ENCODE results near the gene LHX3. TPM values are rescaled to one million over a fixed set of nuclear protein-coding genes. Genes with fewer than 3 reads are reported as not detected.
A peak's percentile ranks its signal among the peaks of the same experiment; 100 is the strongest.

The LHX3 gene
- total and polyA plus RNA-seq, 8 donors, result not detected

GRCh38 chr9:136178061-136178772, 26.7 kb downstream of the LHX3 start:
- Histone ChIP-seq H3K27ac (no peak overlapping the region), H3K4me1 (no peaks in the 10 kb centered on the region), H3K4me3 (no peak overlapping the region), H3K27me3 (peaks cover 0 to 52% of the 10 kb centered on the region in 2 donors), H3K36me3 (no peaks in the 10 kb centered on the region), H3K9me3 (no peaks in the 10 kb centered on the region)
- ATAC-seq (no peak), DNase-seq (no peak)
- intact Hi-C loops (cut with DNase I), result no loop called here
- no peak for TF ChIP-seq CTCF (IDR thresholded peaks at IDR 0.05)

GRCh38 chr9:136177224-136177623, 27.7 kb downstream of the LHX3 start:
- no peak for TF ChIP-seq CTCF (IDR thresholded peaks at IDR 0.05)
- Histone ChIP-seq H3K4me3 (no peak overlapping the region), H3K36me3 (no peaks in the 10 kb centered on the region), H3K27ac (no peak overlapping the region), H3K27me3 (peaks cover 0 to 49% of the 10 kb centered on the region in 2 donors), H3K9me3 (no peaks in the 10 kb centered on the region), H3K4me1 (no peaks in the 10 kb centered on the region)
- intact Hi-C loops (cut with DNase I), result no loop called here
- no peak for DNase-seq
- no peak for ATAC-seq

- Histone ChIP-seq H3K27ac (no peak overlapping the region), H3K9me3 (no peaks in the 10 kb centered on the region), H3K27me3 (peaks cover 0 to 61% of the 10 kb centered on the region in 2 donors), H3K36me3 (no peaks in the 10 kb centered on the region), H3K4me3 (no peak overlapping the region), H3K4me1 (no peaks in the 10 kb centered on the region)
- intact Hi-C loops (cut with DNase I), result no loop called here
- DNase-seq, result peak in 2 of 4 donors; percentile 17 to 41
- TF ChIP-seq CTCF (IDR thresholded peaks at IDR 0.05), result no peak
- ATAC-seq, result no peak
Measured at GRCh38 chr9:136175616-136176197, 29.2 kb downstream of the LHX3 start.

DNA sequence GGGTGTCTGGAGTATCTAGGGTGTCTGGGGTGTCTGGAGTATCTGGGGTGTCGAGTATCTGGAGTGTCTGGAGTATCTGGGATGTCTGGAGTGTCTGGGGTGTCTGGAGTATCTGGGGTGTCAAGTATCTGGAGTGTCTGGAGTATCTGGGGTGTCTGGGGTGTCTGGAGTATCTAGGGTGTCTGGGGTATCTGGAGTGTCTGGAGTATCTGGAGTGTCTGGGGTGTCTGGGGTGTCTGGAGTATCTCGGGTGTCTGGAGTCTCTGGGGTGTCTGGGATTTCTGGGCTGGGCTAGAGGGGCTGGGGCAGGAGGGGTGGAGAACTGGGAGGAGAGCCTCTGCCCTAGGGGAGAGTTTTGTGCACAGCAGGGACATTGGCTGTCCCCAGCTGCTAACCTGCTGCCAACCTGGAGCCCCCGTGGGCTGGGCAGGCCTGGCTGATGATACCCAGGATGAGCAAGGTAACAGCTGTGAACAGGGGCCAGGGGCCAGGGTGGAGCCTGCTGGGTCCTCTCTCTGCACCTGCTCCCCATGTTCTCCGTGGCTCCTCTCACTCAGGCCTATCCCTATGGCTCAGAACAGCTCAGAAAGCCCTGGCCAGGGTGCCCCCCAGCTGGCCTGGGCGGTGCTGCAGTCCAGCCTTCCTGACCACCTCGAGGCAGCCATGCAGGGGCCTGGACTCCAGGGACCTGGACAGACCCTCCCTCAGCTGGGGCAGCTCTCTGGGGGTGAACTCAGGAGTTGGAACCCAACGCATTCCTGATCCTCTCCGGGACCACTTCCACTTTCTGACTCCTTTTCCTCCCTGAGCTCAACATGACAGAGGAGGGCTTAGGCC, 29.9 kb downstream of the LHX3 start:
- TF ChIP-seq CTCF (IDR thresholded peaks at IDR 0.05), result no peak
- Histone ChIP-seq H3K4me1 (no peaks in the 10 kb centered on the region), H3K27ac (no peak overlapping the region), H3K4me3 (no peak overlapping the region), H3K9me3 (no peaks in the 10 kb centered on the region), H3K27me3 (peaks cover 0 to 62% of the 10 kb centered on the region in 2 donors), H3K36me3 (no peaks in the 10 kb centered on the region)
- intact Hi-C loops (cut with DNase I), result no loop called here
- ATAC-seq, result no peak
- peak in 1 of 4 donors; percentile 62 for DNase-seq

Measured in left lung (tissue), 10 donors.